Ishikawa (cell line): ENCODE data around the gene ANO4.

Experiments
- CEBPB ChIP-seq: IDR thresholded peaks from 2 replicates; pipeline ENCODE4 v1.6.1; 2012
- CREB1 ChIP-seq: IDR thresholded peaks from 2 replicates; pipeline ENCODE4 v1.6.1; 2012; ENCODE audit warnings: low read depth
- EGR1 ChIP-seq: IDR thresholded peaks from 2 replicates; pipeline ENCODE4 v1.6.1; 2012
- EP300 ChIP-seq: IDR thresholded peaks from 2 replicates; pipeline ENCODE4 v1.6.1; 2012; ENCODE audit warnings: borderline replicate concordance
- FOXM1 ChIP-seq: IDR thresholded peaks from 2 replicates; pipeline ENCODE4 v1.6.1; 2012; ENCODE audit warnings: low read depth, borderline replicate concordance
- MAX ChIP-seq: IDR thresholded peaks from 2 replicates; pipeline ENCODE4 v1.6.1; 2012
- NFIC ChIP-seq: IDR thresholded peaks from 2 replicates; pipeline ENCODE4 v1.6.1; 2012
- RAD21 ChIP-seq: IDR thresholded peaks from 2 replicates; pipeline ENCODE4 v1.6.1; 2012; ENCODE audit warnings: low read depth
- TAF1 ChIP-seq: IDR thresholded peaks from 2 replicates; pipeline ENCODE4 v1.6.1; 2012; ENCODE audit warnings: low read depth, mild to moderate bottlenecking
- TCF12 ChIP-seq: IDR thresholded peaks from 2 replicates; pipeline ENCODE4 v1.6.1; 2012; ENCODE audit warnings: low read depth
- USF1 ChIP-seq: IDR thresholded peaks from 2 replicates; pipeline ENCODE4 v1.6.1; 2012
- YY1 ChIP-seq: IDR thresholded peaks from 2 replicates; pipeline ENCODE4 v1.6.1; 2012; ENCODE audit warnings: low read depth

- TF ChIP-seq RAD21 (no peak), NFIC (no peak), YY1 (no peak), FOXM1 (no peak), TAF1 (no peak), TCF12 (no peak), CEBPB (no peak), EGR1 (no peak), EP300 (no peak), USF1 (no peak), CREB1 (no peak), MAX (no peak)
These were observed 186.3 kb downstream of the ANO4 start for GRCh38 chr12:100980856-100981255.
